GM10266 (cell line): ENCODE data around the gene LARP1.

Experiments used
- DNase-seq: peaks from one replicate; pipeline ENCODE4 v3.0.0; 2012; ENCODE audit errors: extremely low spot score
- TF ChIP-seq, protein P1 (sequence below): IDR thresholded peaks from 2 replicates; pipeline ENCODE4 v1.5.1; 2012; ENCODE audit warnings: mild to moderate bottlenecking, low read depth; ENCODE audit not compliant: control insufficient read depth, insufficient read depth; ENCODE audit errors: missing control alignments

LARP1 gene

DNA sequence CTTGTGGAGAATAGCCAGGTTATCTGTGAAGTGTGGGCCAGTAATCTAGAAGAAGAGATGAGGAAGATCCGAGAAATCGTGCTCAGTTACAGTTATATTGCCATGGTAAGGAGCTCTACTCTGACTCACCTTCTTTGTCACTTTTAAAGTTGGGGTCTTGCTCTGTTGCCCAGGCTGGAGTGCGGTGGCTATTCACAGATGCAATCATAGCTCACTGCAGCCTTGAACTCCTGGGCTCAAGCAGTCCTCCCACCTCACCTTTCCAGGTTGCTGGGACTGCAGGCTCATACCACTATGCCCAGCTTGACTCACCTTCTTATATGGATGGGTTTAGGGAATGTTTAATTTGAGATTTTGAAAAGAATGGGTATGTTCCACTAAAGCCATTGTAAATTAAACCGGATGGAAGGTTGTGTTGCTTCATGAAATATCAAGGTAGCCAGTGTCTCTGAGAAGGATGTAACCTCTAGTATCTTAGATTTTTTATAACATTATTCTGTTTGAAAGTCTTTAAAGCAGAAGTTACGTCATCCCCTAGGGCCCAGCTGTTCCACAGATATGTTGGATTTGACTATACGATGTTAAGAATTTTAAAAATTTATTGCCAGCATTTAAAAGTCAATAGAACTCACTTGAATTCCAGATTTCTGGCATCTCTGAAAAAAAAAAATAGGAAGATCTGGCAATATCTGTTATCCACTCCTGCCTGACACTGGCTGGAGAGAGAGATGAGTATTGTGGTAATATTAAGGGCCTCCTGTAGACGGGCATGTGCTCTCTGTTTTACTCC is 108.3 kb downstream of the LARP1 start:
- TF ChIP-seq, protein P1, sequence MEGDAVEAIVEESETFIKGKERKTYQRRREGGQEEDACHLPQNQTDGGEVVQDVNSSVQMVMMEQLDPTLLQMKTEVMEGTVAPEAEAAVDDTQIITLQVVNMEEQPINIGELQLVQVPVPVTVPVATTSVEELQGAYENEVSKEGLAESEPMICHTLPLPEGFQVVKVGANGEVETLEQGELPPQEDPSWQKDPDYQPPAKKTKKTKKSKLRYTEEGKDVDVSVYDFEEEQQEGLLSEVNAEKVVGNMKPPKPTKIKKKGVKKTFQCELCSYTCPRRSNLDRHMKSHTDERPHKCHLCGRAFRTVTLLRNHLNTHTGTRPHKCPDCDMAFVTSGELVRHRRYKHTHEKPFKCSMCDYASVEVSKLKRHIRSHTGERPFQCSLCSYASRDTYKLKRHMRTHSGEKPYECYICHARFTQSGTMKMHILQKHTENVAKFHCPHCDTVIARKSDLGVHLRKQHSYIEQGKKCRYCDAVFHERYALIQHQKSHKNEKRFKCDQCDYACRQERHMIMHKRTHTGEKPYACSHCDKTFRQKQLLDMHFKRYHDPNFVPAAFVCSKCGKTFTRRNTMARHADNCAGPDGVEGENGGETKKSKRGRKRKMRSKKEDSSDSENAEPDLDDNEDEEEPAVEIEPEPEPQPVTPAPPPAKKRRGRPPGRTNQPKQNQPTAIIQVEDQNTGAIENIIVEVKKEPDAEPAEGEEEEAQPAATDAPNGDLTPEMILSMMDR = no peak
- DNase-seq = no peak

DNA sequence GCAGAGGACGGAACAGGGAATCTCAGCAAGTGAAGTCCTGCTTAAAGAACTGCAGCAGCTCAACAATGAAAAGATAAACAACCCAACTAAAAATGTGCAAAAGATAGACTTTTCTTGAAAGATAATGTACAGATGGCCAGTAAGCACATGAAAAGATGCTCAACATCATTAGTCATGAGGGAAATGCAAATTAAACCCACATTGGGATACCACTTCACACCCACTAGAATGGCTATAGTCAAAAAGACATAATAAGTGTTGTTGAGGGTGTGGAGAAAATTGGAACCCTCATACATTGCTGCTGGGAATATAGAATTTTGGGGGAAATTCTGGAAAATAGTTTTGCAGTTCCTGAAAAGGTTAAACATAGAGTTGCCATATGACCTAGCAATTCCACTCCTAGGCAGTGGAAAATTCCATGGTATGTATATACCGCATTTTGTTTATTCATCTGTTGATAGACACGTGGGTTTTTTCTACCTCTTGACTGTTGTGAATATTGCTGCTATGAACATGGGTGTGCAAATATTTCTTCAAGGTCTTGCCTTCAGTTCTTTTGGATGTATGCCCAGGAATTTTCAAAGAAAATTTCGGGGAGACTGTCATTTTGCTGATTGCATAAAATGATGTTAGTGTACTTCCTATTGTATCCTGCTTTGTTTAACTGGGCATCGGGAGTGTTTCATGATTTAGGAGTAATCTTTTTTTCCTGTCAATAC is 110.4 kb downstream of the LARP1 start:
- no peak for DNase-seq
- TF ChIP-seq, protein P1 = no peak

- TF ChIP-seq, protein P1 = no peak
- no peak for DNase-seq
Observed at GRCh38 chr5:154866841-154867240, 111.7 kb downstream of the LARP1 start.
